Activated CD4-positive, alpha-beta T cell treated with anti-CD3 and anti-CD28 coated beads, Interleukin-2, amount 50 U/mL, for 4 hours (primary cell): ENCODE data around the gene PRODH2.

Source experiments
- DNase-seq, 2 experiments: peaks; one replicate each; pipeline ENCODE4 v3.0.0-alpha.2; 2020

Gene PRODH2

DNA sequence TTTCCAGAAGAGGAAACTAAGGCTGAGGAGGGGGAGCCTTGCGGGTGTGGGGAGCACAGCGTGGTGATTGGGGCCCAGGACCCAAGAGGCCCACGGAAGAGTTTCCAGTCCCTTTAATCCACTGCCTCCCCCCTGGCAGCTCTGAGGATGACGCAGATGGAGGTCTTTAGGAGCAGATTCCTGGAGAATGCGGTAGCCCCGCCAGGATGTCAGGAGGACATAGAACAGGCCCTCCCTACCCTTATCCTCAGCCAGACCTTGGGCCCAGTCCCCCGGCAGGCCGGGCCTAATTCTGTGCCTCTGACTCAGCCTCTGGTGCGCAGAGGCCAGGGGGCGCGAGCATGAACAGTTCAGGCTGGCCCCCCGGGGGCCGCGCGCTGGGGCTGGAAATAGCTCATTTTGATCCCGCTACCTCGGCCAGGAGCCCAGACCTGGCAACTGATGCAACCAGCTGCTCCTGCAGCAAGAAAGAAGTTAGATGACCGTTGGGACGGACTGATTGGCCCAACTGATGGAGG is 55.4 kb downstream of the PRODH2 start:
- DNase-seq = no peak

GRCh38 chr19:35756377-35757230 is 56.0 kb downstream of the PRODH2 start, which contains the start of gene HSPB6:
TSS of gene HSPB6 (minus strand) at chr19:35757029. CDS start at chr19:35757008, 21 bp downstream.
- DNase-seq = no peak

DNA sequence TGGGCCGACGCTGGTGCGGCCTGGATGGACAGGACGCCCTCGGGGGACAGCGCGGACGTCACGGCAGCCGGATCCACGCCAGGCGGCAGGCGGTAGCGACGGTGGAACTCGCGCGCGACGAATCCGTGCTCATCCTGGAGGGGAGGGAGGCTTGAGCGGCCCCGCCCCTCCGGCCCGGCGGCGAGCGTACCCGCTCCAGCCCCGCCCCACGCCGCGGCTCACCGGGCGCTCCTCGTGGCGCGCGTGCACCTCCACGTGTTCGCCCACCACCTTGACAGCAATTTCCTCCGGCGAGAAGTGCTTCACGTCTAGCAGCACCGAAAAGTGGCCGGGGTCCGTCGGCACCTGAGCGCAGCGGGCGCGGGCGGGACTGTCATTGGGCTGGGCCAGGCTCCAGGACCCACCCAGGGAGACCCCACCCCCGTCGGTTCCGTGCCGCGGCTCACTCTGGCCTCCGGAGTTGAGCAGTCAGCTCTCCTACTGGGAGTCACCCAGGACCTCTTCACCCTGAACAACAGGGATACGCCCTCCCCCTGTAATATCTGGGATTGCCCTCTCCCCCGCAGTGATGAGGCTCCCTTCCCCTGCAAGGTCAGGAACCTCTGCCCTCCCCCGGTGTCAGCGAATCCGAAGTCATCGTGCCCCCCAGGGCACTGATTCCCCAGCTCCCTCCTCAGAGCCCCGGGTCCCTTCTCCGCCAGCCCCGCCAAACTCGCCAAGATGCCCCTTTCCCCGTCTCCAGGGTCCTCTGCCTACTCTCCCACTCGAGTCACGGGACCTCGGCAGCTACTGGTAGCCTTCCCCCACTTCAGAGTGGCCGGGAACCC is 56.9 kb downstream of the PRODH2 start:
- DNase-seq = peak; percentile 49 to 58

DNA sequence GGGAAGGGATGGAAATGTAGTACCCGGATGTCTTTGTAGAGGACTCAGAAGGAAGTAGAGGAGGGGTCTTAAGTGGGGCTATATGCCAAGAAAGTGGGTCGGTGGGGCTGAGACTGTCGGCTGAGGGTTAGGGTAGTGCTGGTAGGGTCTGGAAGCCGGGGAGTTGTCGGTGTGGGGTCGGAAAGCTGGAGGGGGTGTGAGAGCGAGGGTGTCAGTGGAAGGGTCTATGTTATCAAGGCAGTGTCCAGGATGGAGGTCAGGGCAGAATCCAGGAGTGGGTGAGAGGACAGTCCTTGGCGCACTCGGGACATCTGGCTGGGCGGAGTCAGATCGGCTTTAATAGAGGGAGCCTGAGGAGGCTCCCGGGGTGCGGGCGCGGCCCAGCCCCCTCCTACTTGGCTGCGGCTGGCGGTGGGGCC is 57.5 kb downstream of the PRODH2 start:
- DNase-seq = no peak

GRCh38 chr19:35754370-35755130 is 58.1 kb downstream of the PRODH2 start:
- no peak for DNase-seq

DNA sequence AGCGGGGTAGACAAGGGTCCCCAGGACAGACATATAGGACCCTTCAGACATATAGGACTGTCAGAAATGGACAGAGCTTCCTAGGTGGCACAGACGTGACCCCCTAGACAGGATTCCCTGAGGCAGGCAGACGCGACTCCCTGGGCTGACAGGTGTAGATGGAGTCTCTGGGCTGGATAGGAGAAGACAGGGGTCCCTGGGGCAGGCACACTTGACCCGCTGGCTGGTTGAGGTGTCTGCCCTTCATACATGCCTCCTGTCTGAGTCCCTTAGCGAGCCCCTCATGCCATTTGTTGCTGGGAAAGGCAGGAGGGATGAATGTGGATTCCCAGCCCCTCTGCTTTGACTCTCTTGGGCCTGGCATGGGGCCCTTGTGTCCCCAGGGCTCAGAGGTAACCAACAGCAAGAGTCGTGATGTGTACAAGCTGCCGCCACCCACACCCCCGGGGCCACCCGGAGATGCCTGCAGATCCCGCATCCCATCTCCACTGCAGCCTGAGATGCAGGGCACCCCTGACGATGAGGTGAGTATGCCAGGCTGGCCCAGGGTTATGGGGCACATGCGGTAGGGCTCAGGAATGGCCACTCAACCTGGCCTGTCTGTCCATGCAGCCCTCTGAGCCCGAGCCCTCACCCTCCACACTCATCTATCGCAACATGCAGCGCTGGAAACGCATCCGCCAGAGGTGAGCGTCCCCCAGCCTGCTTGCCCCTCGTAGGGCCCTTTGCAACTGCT is 58.8 kb downstream of the PRODH2 start:
- DNase-seq = no peak

- no peak for DNase-seq
Measured at GRCh38 chr19:35752746-35753350, 59.8 kb downstream of the PRODH2 start.

- no peak for DNase-seq
Measured at GRCh38 chr19:35751839-35752745, 60.6 kb downstream of the PRODH2 start.

- no peak for DNase-seq
Measured at GRCh38 chr19:35750167-35750566, 62.5 kb downstream of the PRODH2 start.
